SK-N-SH (cell line): ENCODE data around the gene EPX. TPM values are rescaled to one million over a fixed set of nuclear protein-coding genes. Genes with fewer than 3 reads are reported as not detected.

Experiments
- CTCF ChIA-PET: fragments of 300-600, 350-600 bp; formaldehyde crosslinking; extraction: SDS; loops from one replicate; lab custom pipeline; 2021; lab: Yijun Ruan, JAX
- POLR2A ChIA-PET: fragments of 350-600 bp; sonication (Branson Sonifier 250); formaldehyde crosslinking; extraction: SDS; loops from one replicate; lab custom pipeline; 2020; ENCODE audit warnings: antibody characterized with exemption, inconsistent platforms; lab: Yijun Ruan, JAX
- DNase-seq: peaks from one replicate; pipeline ENCODE4 v3.0.0; 2012
- H2AFZ ChIP-seq: fragments of 200-600 bp; sonication (generic); 2 replicates; pipeline ENCODE4 v1.8.1; 2016; ENCODE audit warnings: antibody characterized with exemption, mild to moderate bottlenecking, low read depth
- H3F3A ChIP-seq: fragments of 200-600 bp; sonication (generic); replicated peaks from 2 replicates; pipeline ENCODE3; 2016; ENCODE audit warnings: antibody characterized with exemption, mild to moderate bottlenecking; ENCODE audit not compliant: insufficient read depth
- H3K27ac ChIP-seq, 2 experiments: fragments of 200-500 bp in 1 of 2; fragments of 200-600 bp in 1 of 2; sonication (Bioruptor generic) in 1 of 2; sonication (generic), shearing (Covaris generic) in 1 of 2; 2 replicates each; pipeline versions ENCODE4 v1.5.1 to v1.6.1; 2014 to 2016; ENCODE audit warnings: low read depth in 2 of 2, inconsistent platforms in 1 of 2, low read length in 1 of 2, mild to moderate bottlenecking in 1 of 2, mixed read lengths in 1 of 2
- H3K27me3 ChIP-seq: fragments of 200-600 bp; sonication (generic), shearing (Covaris generic); 2 replicates; pipeline ENCODE4 v1.6.1; 2016; ENCODE audit warnings: mixed run types; ENCODE audit not compliant: insufficient read depth
- H3K36me3 ChIP-seq, 2 experiments: fragments of 200-500 bp in 1 of 2; fragments of 200-600 bp in 1 of 2; sonication (Bioruptor generic) in 1 of 2; sonication (generic) in 1 of 2; replicated peaks in 1 of 2; 2 replicates each; pipeline versions ENCODE3 to v1.5.1; 2014 to 2016; ENCODE audit warnings: low read length in 1 of 2, mild to moderate bottlenecking in 1 of 2; ENCODE audit not compliant: insufficient read depth in 2 of 2, control insufficient read depth in 1 of 2
- H3K4me1 ChIP-seq, 2 experiments: fragments of 200-500 bp in 1 of 2; fragments of 200-600 bp in 1 of 2; sonication (Bioruptor generic) in 1 of 2; sonication (generic), shearing (Covaris generic) in 1 of 2; 2 replicates each; pipeline versions ENCODE4 v1.5.1 to v1.6.1; 2014 to 2016; ENCODE audit warnings: low read depth in 1 of 2, low read length in 1 of 2, mixed run types in 1 of 2; ENCODE audit not compliant: insufficient read depth in 2 of 2, control insufficient read depth in 1 of 2
- H3K4me2 ChIP-seq: fragments of 200-600 bp; sonication (generic), shearing (Covaris generic); 2 replicates; pipeline ENCODE4 v1.6.1; 2017; ENCODE audit warnings: mixed run types
- H3K4me3 ChIP-seq, 2 experiments: fragments of 200-500 bp in 1 of 2; fragments of 200-600 bp in 1 of 2; sonication (Bioruptor generic) in 1 of 2; sonication (generic), shearing (Covaris generic) in 1 of 2; 2 replicates each; pipeline versions ENCODE4 v1.5.1 to v1.8.1; 2014 to 2016; ENCODE audit warnings: low read depth in 2 of 2, inconsistent platforms in 1 of 2, low read length in 1 of 2, mild to moderate bottlenecking in 1 of 2, mixed read lengths in 1 of 2, moderate library complexity in 1 of 2
- H3K79me2 ChIP-seq: fragments of 200-600 bp; sonication (generic); 2 replicates; pipeline ENCODE4 v1.8.1; 2017; ENCODE audit warnings: mild to moderate bottlenecking; ENCODE audit not compliant: insufficient read depth
- H3K9ac ChIP-seq: fragments of 200-600 bp; sonication (generic); 2 replicates; pipeline ENCODE4 v1.6.1; 2017; ENCODE audit warnings: mixed run types
- H3K9me2 ChIP-seq: fragments of 200-600 bp; sonication (generic); 2 replicates; pipeline ENCODE4 v1.6.1; 2017; ENCODE audit warnings: mixed run types
- H3K9me3 ChIP-seq: fragments of 200-600 bp; sonication (generic); 2 replicates; pipeline ENCODE4 v1.6.1; 2017; ENCODE audit warnings: mixed run types, mild to moderate bottlenecking, moderate library complexity
- H4K20me1 ChIP-seq: fragments of 200-600 bp; sonication (generic); 2 replicates; pipeline ENCODE4 v1.6.1; 2017; ENCODE audit warnings: mild to moderate bottlenecking, mixed run types; ENCODE audit not compliant: insufficient read depth
- CHD2 ChIP-seq: fragments of 150-350 bp; IDR thresholded peaks from 2 replicates; pipeline ENCODE4 v1.6.1; 2018; ENCODE audit warnings: low read length; ENCODE audit not compliant: partially characterized antibody
- EZH2phosphoT487 ChIP-seq: fragments of 200-600 bp; sonication (generic); IDR thresholded peaks from 2 replicates; pipeline ENCODE4 v1.6.1; 2017; ENCODE audit warnings: low read depth, mixed run types, mild to moderate bottlenecking, antibody characterized with exemption, moderate library complexity, borderline replicate concordance
- MXI1 ChIP-seq: IDR thresholded peaks from 2 replicates; pipeline ENCODE4 v1.6.1; 2012; ENCODE audit warnings: mild to moderate bottlenecking, low read depth, low read length, improper control_type of control experiment
- NFIC ChIP-seq: IDR thresholded peaks from 2 replicates; pipeline ENCODE4 v1.4.0; 2012; ENCODE audit warnings: borderline replicate concordance
- RAD21 ChIP-seq: IDR thresholded peaks from 2 replicates; pipeline ENCODE4 v1.6.1; 2012; ENCODE audit warnings: mild to moderate bottlenecking, low read length
- RCOR1 ChIP-seq: fragments of 150-350 bp; IDR thresholded peaks from 2 replicates; pipeline ENCODE4 v1.6.1; 2017; ENCODE audit warnings: antibody characterized with exemption, low read length
- WGBS: methylation state at CpG from one replicate; pipeline ENCODE4 v1.1.6; 2017; ENCODE audit warnings: low lambda C conversion rate; 5-methylcytosine and 5-hydroxymethylcytosine counted together
- polyA plus RNA-seq, 3 experiments: library from polyadenylated mRNA; depleted of rRNA; stranded (reverse); fragments of >200 nt; gene quantifications; 2 replicates each; pipeline ENCODE4 v1.2.3, GENCODE V29; 2012
- TF ChIP-seq, protein P1 (sequence below): fragments of 200-600 bp; sonication (generic); IDR thresholded peaks from 2 replicates; pipeline ENCODE4 v1.6.1; 2017; ENCODE audit warnings: antibody characterized with exemption, mild to moderate bottlenecking, moderate library complexity
- TF ChIP-seq, protein P2 (sequence below): fragments of 150-350 bp; IDR thresholded peaks from 2 replicates; pipeline ENCODE4 v1.6.1; 2017; ENCODE audit warnings: antibody characterized with exemption, low read length, low read depth, borderline replicate concordance
- TF ChIP-seq, protein P3 (sequence below): fragments of 150-350 bp; IDR thresholded peaks from 2 replicates; pipeline ENCODE4 v1.6.1; 2016; ENCODE audit warnings: mild to moderate bottlenecking, low read depth, low read length

EPX gene
- polyA plus RNA-seq, 1 of the 3 experiments (the other 2 are of a cell fraction), result 0.02 TPM

DNA sequence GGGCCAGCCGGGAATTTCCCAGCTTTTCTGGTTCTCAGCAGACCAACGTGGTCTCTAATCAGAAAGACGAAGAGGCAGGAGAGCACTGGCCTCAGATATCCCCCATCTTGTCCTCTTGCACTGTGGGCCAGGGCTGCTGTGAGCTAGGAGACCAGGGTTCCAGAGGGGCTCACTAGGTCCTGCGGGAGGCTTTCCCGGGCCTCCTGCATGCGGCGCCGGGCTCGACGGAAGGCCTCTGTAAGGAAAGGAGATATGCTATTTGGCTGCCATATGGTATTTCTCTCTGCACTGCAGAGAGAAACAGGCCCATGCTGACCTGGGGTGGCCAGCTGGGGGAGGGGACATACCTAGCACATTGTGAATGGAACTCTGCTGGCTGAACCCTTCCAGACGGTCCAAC is 13.4 kb downstream of the EPX start:
- DNase-seq, result no peak
- no peak for TF ChIP-seq MXI1
- TF ChIP-seq, protein P1, sequence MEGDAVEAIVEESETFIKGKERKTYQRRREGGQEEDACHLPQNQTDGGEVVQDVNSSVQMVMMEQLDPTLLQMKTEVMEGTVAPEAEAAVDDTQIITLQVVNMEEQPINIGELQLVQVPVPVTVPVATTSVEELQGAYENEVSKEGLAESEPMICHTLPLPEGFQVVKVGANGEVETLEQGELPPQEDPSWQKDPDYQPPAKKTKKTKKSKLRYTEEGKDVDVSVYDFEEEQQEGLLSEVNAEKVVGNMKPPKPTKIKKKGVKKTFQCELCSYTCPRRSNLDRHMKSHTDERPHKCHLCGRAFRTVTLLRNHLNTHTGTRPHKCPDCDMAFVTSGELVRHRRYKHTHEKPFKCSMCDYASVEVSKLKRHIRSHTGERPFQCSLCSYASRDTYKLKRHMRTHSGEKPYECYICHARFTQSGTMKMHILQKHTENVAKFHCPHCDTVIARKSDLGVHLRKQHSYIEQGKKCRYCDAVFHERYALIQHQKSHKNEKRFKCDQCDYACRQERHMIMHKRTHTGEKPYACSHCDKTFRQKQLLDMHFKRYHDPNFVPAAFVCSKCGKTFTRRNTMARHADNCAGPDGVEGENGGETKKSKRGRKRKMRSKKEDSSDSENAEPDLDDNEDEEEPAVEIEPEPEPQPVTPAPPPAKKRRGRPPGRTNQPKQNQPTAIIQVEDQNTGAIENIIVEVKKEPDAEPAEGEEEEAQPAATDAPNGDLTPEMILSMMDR, result no peak
- TF ChIP-seq, protein P2, sequence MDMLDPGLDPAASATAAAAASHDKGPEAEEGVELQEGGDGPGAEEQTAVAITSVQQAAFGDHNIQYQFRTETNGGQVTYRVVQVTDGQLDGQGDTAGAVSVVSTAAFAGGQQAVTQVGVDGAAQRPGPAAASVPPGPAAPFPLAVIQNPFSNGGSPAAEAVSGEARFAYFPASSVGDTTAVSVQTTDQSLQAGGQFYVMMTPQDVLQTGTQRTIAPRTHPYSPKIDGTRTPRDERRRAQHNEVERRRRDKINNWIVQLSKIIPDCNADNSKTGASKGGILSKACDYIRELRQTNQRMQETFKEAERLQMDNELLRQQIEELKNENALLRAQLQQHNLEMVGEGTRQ, result no peak
- no peak for TF ChIP-seq RCOR1
- no peak for TF ChIP-seq EZH2phosphoT487
- ChIA-PET CTCF (interaction anchor here (0.7 to 1.8 kb wide), 4 partner anchors 9 to 69 kb away, joined by 3 to 5 read pairs (median 4); no protein-coding TSS in a partner anchor), POLR2A (interaction anchor here (1.1 to 2.2 kb wide), 2 partner anchors 10 to 13 kb away, joined by 3 to 7 read pairs; partner anchors contain the start of gene MKS1)
- H3K4me3 ChIP-seq, result no peak overlapping the region
- H3K4me1 ChIP-seq, result no peaks in the 10 kb centered on the region
- H3K9ac ChIP-seq, result no peak overlapping the region
- WGBS, result 75% methylated on average over 7 of the region's 11 CpGs
- no peaks in the 10 kb centered on the region for H4K20me1 ChIP-seq
- no peaks in the 10 kb centered on the region for H3K79me2 ChIP-seq
- H3K27ac ChIP-seq, result no peak overlapping the region
- H3K9me3 ChIP-seq, result no peaks in the 10 kb centered on the region
- H3K27me3 ChIP-seq, result no peaks in the 10 kb centered on the region
- H3K9me2 ChIP-seq, result no peaks in the 10 kb centered on the region
- no peak overlapping the region for H3K4me2 ChIP-seq
- no peaks in the 10 kb centered on the region for H3F3A ChIP-seq
- no peak overlapping the region for H2AFZ ChIP-seq
- H3K36me3 ChIP-seq, result peaks cover 9 to 43% of the 10 kb centered on the region in 2 experiments

DNA sequence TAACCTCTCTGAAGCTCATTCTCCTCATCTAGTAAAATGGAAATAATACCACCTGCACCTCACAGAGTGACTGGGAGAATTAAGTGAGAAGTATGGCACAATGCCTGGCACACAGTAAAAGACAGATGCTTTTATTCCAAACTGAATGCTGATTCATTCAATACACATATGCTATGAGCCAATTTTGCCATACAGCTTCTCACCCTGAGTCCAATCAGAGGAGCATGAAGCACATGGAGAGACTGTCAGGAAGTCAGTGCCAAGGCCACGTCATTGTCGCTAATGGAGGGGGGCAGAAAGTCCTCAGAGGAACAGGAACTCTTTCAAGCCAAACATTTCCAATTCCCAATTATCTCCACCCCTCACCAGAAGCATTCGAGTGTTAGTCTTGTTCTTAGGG is 14.9 kb downstream of the EPX start:
- no peak for DNase-seq
- POLR2A ChIA-PET, result interaction anchor here (2.2 kb wide), 1 partner anchor 12 kb away, joined by 7 read pairs; the partner anchor contains the start of gene MKS1
- WGBS, result 75% methylated on average over 3 of the region's 3 CpGs
- Histone ChIP-seq H3K4me3 (no peak overlapping the region), H3K79me2 (no peaks in the 10 kb centered on the region), H3K4me1 (no peaks in the 10 kb centered on the region), H4K20me1 (no peaks in the 10 kb centered on the region), H3K36me3 (peaks cover 9 to 52% of the 10 kb centered on the region in 2 experiments), H3K27ac (no peak overlapping the region), H3K9ac (no peak overlapping the region), H2AFZ (no peak overlapping the region), H3F3A (no peaks in the 10 kb centered on the region), H3K9me3 (no peaks in the 10 kb centered on the region), H3K9me2 (no peaks in the 10 kb centered on the region)
- CTCF ChIA-PET, result no interaction called here
- no peak for TF ChIP-seq CHD2
- TF ChIP-seq NFIC, result no peak
- no peak for TF ChIP-seq RAD21
- TF ChIP-seq, protein P3, sequence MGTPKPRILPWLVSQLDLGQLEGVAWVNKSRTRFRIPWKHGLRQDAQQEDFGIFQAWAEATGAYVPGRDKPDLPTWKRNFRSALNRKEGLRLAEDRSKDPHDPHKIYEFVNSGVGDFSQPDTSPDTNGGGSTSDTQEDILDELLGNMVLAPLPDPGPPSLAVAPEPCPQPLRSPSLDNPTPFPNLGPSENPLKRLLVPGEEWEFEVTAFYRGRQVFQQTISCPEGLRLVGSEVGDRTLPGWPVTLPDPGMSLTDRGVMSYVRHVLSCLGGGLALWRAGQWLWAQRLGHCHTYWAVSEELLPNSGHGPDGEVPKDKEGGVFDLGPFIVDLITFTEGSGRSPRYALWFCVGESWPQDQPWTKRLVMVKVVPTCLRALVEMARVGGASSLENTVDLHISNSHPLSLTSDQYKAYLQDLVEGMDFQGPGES, result no peak
- no peak for TF ChIP-seq EZH2phosphoT487
- TF ChIP-seq, all 33 proteins: peak for 0
- H3K4me2 ChIP-seq, result no peak overlapping the region
- no peaks in the 10 kb centered on the region for H3K27me3 ChIP-seq
